Mesendoderm (in vitro differentiated cells): ENCODE data around the gene NR5A2.
A peak's percentile ranks its signal among the peaks of the same experiment; 100 is the strongest.

Experiments
- DNase-seq: peaks from one replicate; pipeline ENCODE4 v3.0.0; 2013
- H2AK5ac ChIP-seq: 2 replicates; pipeline ENCODE4 v1.6.1; 2013; ENCODE audit warnings: low read length, inconsistent platforms
- H2BK120ac ChIP-seq: 2 replicates; pipeline ENCODE4 v1.6.1; 2013; ENCODE audit warnings: low read depth, mild to moderate bottlenecking, low read length, moderate library complexity, mixed read lengths
- H2BK15ac ChIP-seq: replicated peaks from 2 replicates; pipeline ENCODE4 v1.6.1; 2013; ENCODE audit warnings: low read depth, mild to moderate bottlenecking, moderate library complexity
- H2BK5ac ChIP-seq: 2 replicates; pipeline ENCODE4 v1.6.1; 2013; ENCODE audit warnings: low read length, inconsistent platforms
- H3K18ac ChIP-seq: 2 replicates; pipeline ENCODE4 v1.6.1; 2013; ENCODE audit warnings: mild to moderate bottlenecking, low read length, mixed read lengths
- H3K23ac ChIP-seq: one replicate; pipeline ENCODE4 v1.6.1; 2013; ENCODE audit warnings: low read length
- H3K27ac ChIP-seq: 2 replicates; pipeline ENCODE4 v1.5.1; 2013; ENCODE audit warnings: low read depth, mild to moderate bottlenecking, inconsistent platforms, low read length, moderate library complexity
- H3K27me3 ChIP-seq: 2 replicates; pipeline ENCODE4 v1.6.1; 2013; ENCODE audit warnings: low read length, control low read depth, mild to moderate bottlenecking, inconsistent platforms; ENCODE audit not compliant: insufficient read depth, poor library complexity
- H3K36me3 ChIP-seq: 2 replicates; pipeline ENCODE4 v1.6.1; 2013; ENCODE audit warnings: low read length, inconsistent platforms; ENCODE audit not compliant: control insufficient read depth, insufficient read depth
- H3K4ac ChIP-seq: one replicate; pipeline ENCODE4 v1.6.1; 2013; ENCODE audit warnings: low read depth, mild to moderate bottlenecking, low read length, moderate library complexity
- H3K4me1 ChIP-seq: 2 replicates; pipeline ENCODE4 v1.6.1; 2013; ENCODE audit warnings: low read depth, low read length, inconsistent platforms; ENCODE audit not compliant: control insufficient read depth
- H3K4me2 ChIP-seq: 2 replicates; pipeline ENCODE4 v1.6.1; 2013; ENCODE audit warnings: low read length
- H3K4me3 ChIP-seq: 2 replicates; pipeline ENCODE4 v1.5.1; 2013; ENCODE audit warnings: mild to moderate bottlenecking, low read length
- H3K56ac ChIP-seq: one replicate; pipeline ENCODE4 v1.6.1; 2013; ENCODE audit warnings: low read length
- H3K79me1 ChIP-seq: 2 replicates; pipeline ENCODE4 v1.6.1; 2013; ENCODE audit warnings: low read length, inconsistent platforms
- H3K79me2 ChIP-seq: 2 replicates; pipeline ENCODE4 v1.6.1; 2013; ENCODE audit warnings: mild to moderate bottlenecking, low read length; ENCODE audit not compliant: control insufficient read depth, insufficient read depth
- H3K9ac ChIP-seq: 2 replicates; pipeline ENCODE4 v1.6.1; 2013; ENCODE audit warnings: low read length, inconsistent platforms
- H4K5ac ChIP-seq: one replicate; pipeline ENCODE4 v1.6.1; 2013; ENCODE audit warnings: low read length
- H4K8ac ChIP-seq: one replicate; pipeline ENCODE4 v1.6.1; 2013; ENCODE audit warnings: low read depth, mild to moderate bottlenecking, control low read depth, low read length, moderate library complexity
- WGBS: extraction: QIAGEN DNeasy Blood & Tissue Kit; methylation state at CpG from one replicate; pipeline ENCODE4 v1.1.7; 2013; ENCODE audit warnings: low lambda C conversion rate, missing lambda C conversion rate; ENCODE audit not compliant: insufficient coverage; ENCODE audit errors: extremely low coverage; 5-methylcytosine and 5-hydroxymethylcytosine counted together

The NR5A2 gene

DNA sequence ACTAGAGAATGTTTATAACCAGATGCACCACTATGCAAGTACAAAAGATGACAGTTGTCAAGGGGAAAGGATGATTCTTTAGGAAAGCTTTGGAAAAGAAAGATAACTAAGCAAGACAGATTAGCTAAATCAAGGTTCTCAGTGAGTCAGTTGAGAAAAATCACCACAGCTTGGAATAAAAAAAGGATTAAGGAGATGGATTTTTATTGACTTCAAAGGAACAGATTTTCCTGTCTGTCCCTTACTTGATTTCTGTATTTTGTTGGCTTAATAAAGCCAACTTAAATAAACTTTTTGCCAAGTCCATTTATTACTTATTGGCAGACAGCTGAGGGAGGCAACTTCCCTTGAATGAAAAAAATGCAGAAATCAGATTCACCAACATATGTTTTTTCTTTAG lies 93.9 kb downstream of the NR5A2 start:
- Histone ChIP-seq H3K36me3 (no peaks in the 10 kb centered on the region), H4K5ac (no peak overlapping the region)

DNA sequence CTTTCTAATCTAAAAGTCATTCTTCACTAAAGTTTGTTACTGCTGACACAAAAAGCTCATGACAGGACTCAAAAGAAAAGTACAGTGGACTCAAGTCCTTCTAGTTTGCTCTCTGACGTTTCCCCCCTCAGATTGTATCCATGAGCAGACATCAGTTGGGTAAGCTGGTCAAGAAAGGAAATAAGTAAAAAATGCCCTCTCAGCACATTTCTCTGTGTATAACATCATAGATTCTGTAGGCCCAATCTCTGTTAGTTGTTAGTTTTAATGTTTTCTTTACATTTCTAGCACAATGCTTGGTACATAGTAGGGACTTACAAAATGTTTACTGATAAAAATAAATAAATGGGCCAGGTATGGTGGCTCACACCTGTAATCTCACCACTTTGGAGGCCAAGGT lies 96.8 kb downstream of the NR5A2 start:
- Histone ChIP-seq H2AK5ac (no peak overlapping the region), H3K79me1 (no peaks in the 10 kb centered on the region), H3K27me3 (no peaks in the 10 kb centered on the region), H3K23ac (no peak overlapping the region), H3K4me1 (no peaks in the 10 kb centered on the region), H2BK120ac (no peak overlapping the region), H3K36me3 (no peaks in the 10 kb centered on the region), H3K79me2 (no peaks in the 10 kb centered on the region), H3K18ac (no peak overlapping the region), H2BK15ac (no peak overlapping the region), H3K4me2 (no peak overlapping the region), H3K4ac (no peak overlapping the region), H4K5ac (no peak overlapping the region), H2BK5ac (no peak overlapping the region), H4K8ac (no peak overlapping the region), H3K4me3 (no peak overlapping the region), H3K27ac (no peak overlapping the region), H3K56ac (no peak overlapping the region), H3K9ac (no peak overlapping the region)
- no peak for DNase-seq
- no CpG with 5 or more reads among the region's 1 CpG for WGBS

More for the DNA sequence above, 93.9 kb downstream of the NR5A2 start:
- H3K4me2 ChIP-seq: no peak overlapping the region
- no peak overlapping the region for H4K8ac ChIP-seq
- no peak overlapping the region for H3K56ac ChIP-seq
- H2BK120ac ChIP-seq: no peak overlapping the region
- H3K4me1 ChIP-seq: no peaks in the 10 kb centered on the region
- H3K4ac ChIP-seq: no peak overlapping the region
- no peaks in the 10 kb centered on the region for H3K79me1 ChIP-seq
- H2AK5ac ChIP-seq: no peak overlapping the region
- H2BK15ac ChIP-seq: no peak overlapping the region
- H2BK5ac ChIP-seq: no peak overlapping the region
- H3K23ac ChIP-seq: no peak overlapping the region
- no peak overlapping the region for H3K9ac ChIP-seq
- no peak overlapping the region for H3K4me3 ChIP-seq
- no peaks in the 10 kb centered on the region for H3K79me2 ChIP-seq
- no peak overlapping the region for H3K27ac ChIP-seq
- no peak for DNase-seq
- no peaks in the 10 kb centered on the region for H3K27me3 ChIP-seq
- H3K18ac ChIP-seq: no peak overlapping the region

DNA sequence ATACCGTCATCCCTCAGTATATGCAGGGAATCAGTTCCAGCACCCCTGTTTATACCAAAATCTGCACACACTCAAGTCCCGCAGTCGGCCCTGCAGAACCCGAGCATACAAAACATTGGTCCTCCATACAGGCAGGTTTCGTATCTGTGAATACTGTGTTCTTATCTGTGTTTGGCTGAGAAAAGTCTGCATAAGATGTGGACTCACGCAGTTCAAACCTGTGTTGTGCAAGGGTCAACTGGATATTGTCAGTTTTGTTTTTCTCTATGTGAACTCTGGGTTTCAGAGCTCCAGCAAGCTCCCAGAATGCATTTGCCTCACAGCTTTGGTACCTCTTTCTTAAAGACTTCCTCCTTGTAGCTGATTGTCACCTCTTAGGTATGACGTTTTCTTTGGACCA lies 100.6 kb downstream of the NR5A2 start:
- no peak overlapping the region for H3K23ac ChIP-seq
- H3K56ac ChIP-seq: no peak overlapping the region
- no peaks in the 10 kb centered on the region for H3K27me3 ChIP-seq
- no peak overlapping the region for H3K27ac ChIP-seq
- H3K18ac ChIP-seq: no peak overlapping the region
- no peak overlapping the region for H2BK120ac ChIP-seq
- no peak overlapping the region for H2BK5ac ChIP-seq
- H4K5ac ChIP-seq: no peak overlapping the region
- no peaks in the 10 kb centered on the region for H3K79me1 ChIP-seq
- H3K4ac ChIP-seq: no peak overlapping the region
- H3K4me1 ChIP-seq: peaks cover 4% of the 10 kb centered on the region
- H3K36me3 ChIP-seq: no peaks in the 10 kb centered on the region
- no CpG with 5 or more reads among the region's 7 CpGs for whole genome bisulfite sequencing
- H3K79me2 ChIP-seq: no peaks in the 10 kb centered on the region
- no peak overlapping the region for H3K4me3 ChIP-seq
- H3K9ac ChIP-seq: no peak overlapping the region
- H2BK15ac ChIP-seq: no peak overlapping the region
- no peak overlapping the region for H4K8ac ChIP-seq
- no peak for DNase-seq
- H3K4me2 ChIP-seq: no peak overlapping the region
- H2AK5ac ChIP-seq: no peak overlapping the region

DNA sequence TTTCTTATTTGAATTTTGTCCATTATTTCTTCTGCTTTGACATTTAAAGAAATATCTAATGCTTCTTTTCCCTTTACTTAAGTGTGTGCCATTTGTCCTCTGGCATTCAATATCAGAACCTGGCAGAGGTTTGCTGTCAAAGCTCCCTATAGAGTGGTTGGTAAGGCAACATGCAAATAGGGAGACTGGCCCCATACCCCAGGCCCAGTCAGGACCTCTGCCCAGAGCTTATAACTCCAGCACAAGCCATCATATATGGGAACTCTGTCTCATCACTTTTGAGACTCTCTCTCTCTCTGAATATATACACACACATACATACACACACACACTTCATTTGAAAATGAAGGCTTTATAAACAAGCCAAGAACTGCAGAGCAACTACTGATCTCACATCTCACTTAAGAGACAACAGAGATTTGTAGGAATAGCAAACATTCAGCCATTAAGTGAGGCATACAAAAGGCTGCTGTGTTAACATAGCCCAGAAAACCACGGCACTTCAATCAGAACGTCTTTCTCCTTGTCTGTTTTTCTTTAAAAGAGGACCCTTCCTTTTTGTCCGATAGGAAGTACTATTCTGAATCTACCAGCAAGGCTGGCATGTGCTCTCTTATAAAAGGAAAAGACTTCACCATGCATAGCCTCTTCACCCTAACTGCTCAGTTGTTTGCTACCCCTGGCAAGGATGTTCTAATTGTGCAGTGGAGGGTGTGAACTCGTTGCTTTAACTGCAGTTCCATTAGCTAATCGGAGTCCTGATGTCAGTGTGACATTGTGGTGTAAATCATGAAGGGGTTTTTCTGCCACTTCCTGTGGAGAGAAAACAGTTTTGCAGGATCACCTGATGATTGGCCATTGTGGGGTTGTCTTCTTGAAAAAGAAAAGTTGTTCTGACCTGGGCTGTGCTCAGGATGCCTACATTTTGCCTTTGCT lies 101.7 kb downstream of the NR5A2 start:
- H3K4ac ChIP-seq: no peak overlapping the region
- H3K27me3 ChIP-seq: no peaks in the 10 kb centered on the region
- WGBS: no CpG with 5 or more reads among the region's 5 CpGs
- no peak overlapping the region for H4K8ac ChIP-seq
- no peak overlapping the region for H3K27ac ChIP-seq
- H3K4me1 ChIP-seq: peaks cover 4% of the 10 kb centered on the region
- H3K23ac ChIP-seq: no peak overlapping the region
- no peaks in the 10 kb centered on the region for H3K36me3 ChIP-seq
- no peak overlapping the region for H3K4me2 ChIP-seq
- no peak overlapping the region for H2BK5ac ChIP-seq
- H2BK15ac ChIP-seq: no peak overlapping the region
- no peak overlapping the region for H3K56ac ChIP-seq
- no peak overlapping the region for H2AK5ac ChIP-seq
- no peak overlapping the region for H3K9ac ChIP-seq
- no peaks in the 10 kb centered on the region for H3K79me1 ChIP-seq
- peak; percentile 51 for DNase-seq
- no peak overlapping the region for H3K4me3 ChIP-seq
- H4K5ac ChIP-seq: no peak overlapping the region
- no peaks in the 10 kb centered on the region for H3K79me2 ChIP-seq
- no peak overlapping the region for H3K18ac ChIP-seq
- H2BK120ac ChIP-seq: no peak overlapping the region

GRCh38 chr1:200130552-200130951 lies 103.0 kb downstream of the NR5A2 start:
- H4K8ac ChIP-seq: no peak overlapping the region
- H2BK120ac ChIP-seq: no peak overlapping the region
- H3K4ac ChIP-seq: no peak overlapping the region
- H3K4me2 ChIP-seq: no peak overlapping the region
- no peak overlapping the region for H3K56ac ChIP-seq
- peaks cover 4% of the 10 kb centered on the region for H3K4me1 ChIP-seq
- DNase-seq: no peak
- no peak overlapping the region for H3K18ac ChIP-seq
- H3K79me1 ChIP-seq: no peaks in the 10 kb centered on the region
- WGBS: no CpG with 5 or more reads among the region's 1 CpG
- H2BK5ac ChIP-seq: no peak overlapping the region
- H2AK5ac ChIP-seq: no peak overlapping the region
- H3K4me3 ChIP-seq: no peak overlapping the region
- no peak overlapping the region for H3K27ac ChIP-seq
- H3K27me3 ChIP-seq: no peaks in the 10 kb centered on the region
- no peak overlapping the region for H2BK15ac ChIP-seq
- H3K9ac ChIP-seq: no peak overlapping the region
- no peak overlapping the region for H3K23ac ChIP-seq
- H3K79me2 ChIP-seq: no peaks in the 10 kb centered on the region
- H3K36me3 ChIP-seq: no peaks in the 10 kb centered on the region
- no peak overlapping the region for H4K5ac ChIP-seq
